ENCODE measurements around the gene WDR87.

The WDR87 gene

GRCh38 chr19:37933937-37934358, 27.6 kb upstream of the WDR87 start:
- no peak overlapping the region for H3K4me3 ChIP-seq (ENCODE audit: low read depth, low read length)
- H3K36me3 ChIP-seq (replicated peaks), result no peaks in the 10 kb centered on the region
- peak; percentile 45 for DNase-seq
- no peak for TF ChIP-seq CTCF (IDR thresholded peaks at IDR 0.05; ENCODE audit: low read depth, low read length, missing control alignments)
- in situ Hi-C loops (cut with HindIII; ENCODE audit: low pct_ligation_motif_present, low sequenced_read_pairs), result no loop called here
- peak overlapping the region; percentile 12 for H3K27ac ChIP-seq
- no peaks in the 10 kb centered on the region for H3K27me3 ChIP-seq (replicated peaks)

DNA sequence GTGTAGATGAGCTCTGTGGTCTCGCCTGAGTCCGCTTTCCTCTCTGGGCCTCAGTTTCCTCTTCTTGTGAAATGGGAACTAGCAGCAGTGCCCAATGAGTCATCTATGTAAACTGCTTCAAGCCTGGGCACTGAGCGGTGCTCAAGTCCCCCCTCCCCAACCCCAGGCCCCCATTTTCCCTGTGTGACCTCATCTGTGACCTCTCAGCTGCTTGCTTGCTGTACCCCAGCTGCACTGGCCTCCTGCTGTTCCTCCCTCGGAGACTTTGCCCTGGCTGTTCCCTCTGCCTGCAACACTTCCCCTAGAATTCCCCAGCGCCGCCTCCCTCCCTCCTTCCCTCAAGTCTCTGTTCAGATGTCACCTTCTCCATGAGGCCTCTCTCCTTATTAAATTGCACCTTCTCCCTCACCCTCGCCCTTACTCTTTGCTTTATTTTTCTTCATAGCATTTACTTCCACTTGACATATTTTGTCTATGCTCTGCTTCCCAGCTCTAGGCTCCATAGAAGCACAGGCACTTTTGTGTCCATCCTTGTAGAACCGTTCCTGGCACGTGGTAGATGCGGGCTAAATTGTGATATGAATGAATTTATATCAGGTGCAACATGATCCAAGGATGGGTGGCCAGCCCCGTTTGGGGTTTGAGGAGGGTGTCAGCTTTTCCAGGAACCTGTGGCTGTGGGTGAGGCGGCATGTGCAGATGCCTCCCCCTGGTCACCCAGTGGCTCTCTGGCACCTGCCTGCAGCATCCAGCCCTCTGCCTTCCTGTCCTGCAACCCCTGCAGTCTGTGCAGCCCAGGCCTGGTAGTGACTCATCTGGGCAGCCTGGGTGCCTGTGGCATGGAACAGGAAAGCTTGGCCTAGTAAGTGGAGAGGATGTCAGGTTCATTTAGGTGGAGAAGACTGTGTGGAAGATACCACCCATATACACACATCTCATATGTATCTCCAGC, 26.9 kb upstream of the WDR87 start:
- H3K4me3 ChIP-seq (ENCODE audit: low read depth, low read length), result no peak overlapping the region

GRCh38 chr19:37931881-37932655, 25.7 kb upstream of the WDR87 start:
- H3K4me3 ChIP-seq (ENCODE audit: low read depth, low read length), result peak overlapping the region; percentile 43
- peak; percentile 68 for DNase-seq
- peak overlapping the region; percentile 89 for H3K27ac ChIP-seq
- no peaks in the 10 kb centered on the region for H3K27me3 ChIP-seq (replicated peaks)
- no peaks in the 10 kb centered on the region for H3K36me3 ChIP-seq (replicated peaks)
- in situ Hi-C loops (cut with HindIII; ENCODE audit: low pct_ligation_motif_present, low sequenced_read_pairs), result no loop called here
- TF ChIP-seq CTCF (IDR thresholded peaks at IDR 0.05; ENCODE audit: low read depth, low read length, missing control alignments), result peak; percentile 31

More for the DNA sequence above, 26.9 kb upstream of the WDR87 start:
- no peak for DNase-seq
- TF ChIP-seq CTCF (IDR thresholded peaks at IDR 0.05; ENCODE audit: low read depth, low read length, missing control alignments), result no peak
- no peaks in the 10 kb centered on the region for H3K36me3 ChIP-seq (replicated peaks)
- H3K27ac ChIP-seq, result peak overlapping the region; percentile 89
- in situ Hi-C loops (cut with HindIII; ENCODE audit: low pct_ligation_motif_present, low sequenced_read_pairs), result no loop called here
- no peaks in the 10 kb centered on the region for H3K27me3 ChIP-seq (replicated peaks)

DNA sequence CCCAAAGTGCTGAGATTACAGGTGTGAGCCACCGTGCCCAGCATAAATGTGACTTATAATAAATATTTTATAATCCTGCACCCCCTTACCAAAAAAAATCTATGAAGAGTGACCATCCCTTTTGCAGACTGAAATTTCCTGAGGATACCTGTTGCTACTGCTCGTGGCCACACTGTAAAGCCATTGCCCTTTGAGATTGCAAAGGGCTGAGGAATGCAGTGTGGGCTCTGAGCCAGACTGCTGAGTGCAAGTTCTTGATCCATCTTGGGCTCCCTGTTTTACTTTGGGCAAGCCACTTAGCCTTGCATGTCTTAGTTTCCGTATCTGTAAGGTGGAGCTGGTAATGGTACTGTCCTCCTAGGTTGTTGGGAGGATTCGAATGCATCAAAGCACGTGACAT, 24.0 kb upstream of the WDR87 start:
- DNase-seq, result peak; percentile 7
- Histone ChIP-seq H3K27ac (no peak overlapping the region), H3K36me3 (replicated peaks) (no peaks in the 10 kb centered on the region), H3K27me3 (replicated peaks) (no peaks in the 10 kb centered on the region), H3K4me3 (ENCODE audit: low read depth, low read length) (no peak overlapping the region)
- TF ChIP-seq CTCF (IDR thresholded peaks at IDR 0.05; ENCODE audit: low read depth, low read length, missing control alignments), result no peak
- in situ Hi-C loops (cut with HindIII; ENCODE audit: low pct_ligation_motif_present, low sequenced_read_pairs), result no loop called here

GRCh38 chr19:37929355-37929923, 23.0 kb upstream of the WDR87 start:
- peak; percentile 31 for TF ChIP-seq CTCF (IDR thresholded peaks at IDR 0.05; ENCODE audit: low read depth, low read length, missing control alignments)
- Histone ChIP-seq H3K4me3 (ENCODE audit: low read depth, low read length) (no peak overlapping the region), H3K27me3 (replicated peaks) (no peaks in the 10 kb centered on the region), H3K27ac (no peak overlapping the region), H3K36me3 (replicated peaks) (no peaks in the 10 kb centered on the region)
- DNase-seq, result no peak
- in situ Hi-C loops (cut with HindIII; ENCODE audit: low pct_ligation_motif_present, low sequenced_read_pairs), result no loop called here
